Activated B cell treated with CpG ODN at 0.5 μM for 24 hours (primary cell): ENCODE data around the gene KRTAP10-12. TPM values are rescaled to one million over a fixed set of nuclear protein-coding genes. Genes with fewer than 3 reads are reported as not detected.

ENCODE experiments used
- ATAC-seq: fragments of 200-7000 bp; cut with Tn5 transposase; one replicate; pipeline ENCODE4 v1.10.0; 2021; ENCODE audit warnings: low read depth, mild to moderate bottlenecking, moderate library complexity
- CTCF ChIA-PET: fragments of 350-600 bp; sonication (Branson Sonifier 250); formaldehyde crosslinking; loops from one replicate; lab custom pipeline; 2021; ENCODE audit warnings: antibody characterized with exemption; lab: Charles Lee
- POLR2A ChIA-PET: fragments of 350-600 bp; sonication (Branson Sonifier 250); formaldehyde crosslinking; loops from one replicate; lab custom pipeline; 2021; ENCODE audit warnings: antibody characterized with exemption; lab: Charles Lee
- DNase-seq: peaks from one replicate; pipeline ENCODE4 v3.0.0; 2022
- H3K27ac Mint-ChIP-seq: one replicate; pipeline ENCODE4 v1.8.0; 2020; ENCODE audit warnings: mixed read lengths
- H3K27me3 Mint-ChIP-seq: one replicate; pipeline ENCODE4 v1.8.0; 2021; ENCODE audit warnings: mixed read lengths
- H3K36me3 Mint-ChIP-seq: one replicate; pipeline ENCODE4 v1.8.0; 2021; ENCODE audit warnings: low read depth, mixed read lengths
- H3K4me1 Mint-ChIP-seq: one replicate; pipeline ENCODE4 v1.8.0; 2021; ENCODE audit warnings: mixed read lengths
- H3K4me3 Mint-ChIP-seq: one replicate; pipeline ENCODE4 v1.8.0; 2020; ENCODE audit warnings: mild to moderate bottlenecking, mixed read lengths
- H3K9me3 Mint-ChIP-seq: one replicate; pipeline ENCODE4 v1.8.0; 2020; ENCODE audit warnings: mixed read lengths
- intact Hi-C: fragments of 100-400 bp; cut with micrococcal nuclease; formaldehyde crosslinking; loops from one replicate; pipeline ENCODE4 v1.15.1; 2024
- total RNA-seq: library from RNA; stranded (reverse); gene quantifications from 2 replicates; pipeline ENCODE4 v1.2.3, GENCODE V29; 2022
- TF ChIP-seq, protein P1 (sequence below): fragments of 200-600 bp; IDR thresholded peaks from one replicate; pipeline ENCODE4 v1.8.0; 2022; ENCODE audit warnings: antibody characterized with exemption, mild to moderate bottlenecking

KRTAP10-12 gene
- total RNA-seq, 1 donor from 2014 or later = not detected

DNA sequence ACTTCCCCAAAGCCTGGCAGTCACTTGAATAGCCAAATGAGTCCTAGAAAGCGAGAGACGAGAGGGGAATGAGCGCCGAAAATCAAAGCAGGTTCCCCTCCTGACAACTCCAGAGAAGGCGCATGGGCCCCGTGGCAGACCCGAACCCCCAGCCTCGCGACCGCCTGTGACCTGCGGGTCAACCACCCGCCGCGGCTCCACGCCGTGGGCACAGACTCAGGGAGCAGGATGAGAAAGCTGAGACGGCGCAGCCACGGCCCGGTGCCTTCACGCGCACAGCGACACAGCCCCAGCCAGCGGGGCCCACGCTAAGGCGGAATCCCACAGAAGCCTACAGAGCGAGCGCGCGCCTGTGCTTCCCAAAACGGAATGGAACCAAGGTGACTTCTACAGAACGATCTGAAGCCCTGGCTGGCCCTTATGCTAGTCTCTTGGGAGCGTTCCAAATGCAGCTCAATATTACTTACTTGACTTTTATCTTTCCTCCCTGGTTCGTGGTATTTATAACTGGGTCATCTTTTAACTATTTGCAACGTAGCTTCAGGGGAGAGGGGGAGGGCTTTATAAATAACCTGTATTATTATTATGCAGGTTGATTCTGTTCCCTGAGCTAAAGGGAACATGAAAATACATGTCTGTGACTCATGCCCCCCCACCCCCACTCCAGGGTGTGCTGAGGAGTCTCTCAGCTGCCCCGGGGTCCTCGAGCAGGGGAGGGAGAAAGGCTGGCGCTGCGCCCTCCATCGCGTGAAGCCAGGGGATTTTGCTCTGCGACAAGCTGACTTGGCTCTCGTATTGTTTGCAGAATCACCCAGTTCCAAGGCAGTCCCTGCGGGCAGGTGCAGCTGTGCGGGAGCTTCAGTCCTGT, 12.7 kb downstream of the KRTAP10-12 start:
- H3K27me3 Mint-ChIP-seq = peaks cover 66% of the 10 kb centered on the region
- TF ChIP-seq, protein P1, sequence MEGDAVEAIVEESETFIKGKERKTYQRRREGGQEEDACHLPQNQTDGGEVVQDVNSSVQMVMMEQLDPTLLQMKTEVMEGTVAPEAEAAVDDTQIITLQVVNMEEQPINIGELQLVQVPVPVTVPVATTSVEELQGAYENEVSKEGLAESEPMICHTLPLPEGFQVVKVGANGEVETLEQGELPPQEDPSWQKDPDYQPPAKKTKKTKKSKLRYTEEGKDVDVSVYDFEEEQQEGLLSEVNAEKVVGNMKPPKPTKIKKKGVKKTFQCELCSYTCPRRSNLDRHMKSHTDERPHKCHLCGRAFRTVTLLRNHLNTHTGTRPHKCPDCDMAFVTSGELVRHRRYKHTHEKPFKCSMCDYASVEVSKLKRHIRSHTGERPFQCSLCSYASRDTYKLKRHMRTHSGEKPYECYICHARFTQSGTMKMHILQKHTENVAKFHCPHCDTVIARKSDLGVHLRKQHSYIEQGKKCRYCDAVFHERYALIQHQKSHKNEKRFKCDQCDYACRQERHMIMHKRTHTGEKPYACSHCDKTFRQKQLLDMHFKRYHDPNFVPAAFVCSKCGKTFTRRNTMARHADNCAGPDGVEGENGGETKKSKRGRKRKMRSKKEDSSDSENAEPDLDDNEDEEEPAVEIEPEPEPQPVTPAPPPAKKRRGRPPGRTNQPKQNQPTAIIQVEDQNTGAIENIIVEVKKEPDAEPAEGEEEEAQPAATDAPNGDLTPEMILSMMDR = no peak
- peaks cover 2% of the 10 kb centered on the region for H3K4me1 Mint-ChIP-seq
- DNase-seq (no peak), ATAC-seq (no peak)
- intact Hi-C loops = no loop called here
- POLR2A ChIA-PET = no interaction called here
- H3K27ac Mint-ChIP-seq = no peak overlapping the region
- H3K9me3 Mint-ChIP-seq = peaks cover 10% of the 10 kb centered on the region
- no peaks in the 10 kb centered on the region for H3K36me3 Mint-ChIP-seq
- H3K4me3 Mint-ChIP-seq = no peak overlapping the region
- CTCF ChIA-PET = no interaction called here

DNA sequence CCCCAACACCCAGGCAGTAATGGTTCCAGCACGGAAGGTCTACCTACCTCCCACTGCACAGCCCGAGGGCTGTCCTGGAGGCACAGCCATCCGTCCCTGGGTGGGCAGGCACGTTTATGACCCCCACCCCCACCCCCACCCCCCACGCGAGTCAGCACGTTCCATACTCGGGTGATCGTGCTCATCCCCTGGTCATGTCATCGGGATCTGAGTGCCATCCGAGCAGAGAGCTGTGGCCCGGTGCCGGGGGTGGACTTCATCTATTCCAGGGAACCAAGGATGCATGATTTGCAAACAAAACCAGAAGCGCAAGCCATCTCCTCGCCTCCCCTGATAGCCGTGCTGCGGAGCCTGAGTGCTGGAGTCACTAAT, 13.3 kb downstream of the KRTAP10-12 start:
- ChIA-PET CTCF (no interaction called here), POLR2A (interaction anchor here (0.6 kb wide), 1 partner anchor 243 kb away, joined by 5 read pairs; no protein-coding TSS in a partner anchor)
- ATAC-seq (no peak), DNase-seq (no peak)
- Mint-ChIP-seq H3K36me3 (no peaks in the 10 kb centered on the region), H3K27me3 (peaks cover 65% of the 10 kb centered on the region), H3K4me1 (peaks cover 2% of the 10 kb centered on the region), H3K9me3 (peaks cover 7% of the 10 kb centered on the region), H3K4me3 (no peak overlapping the region), H3K27ac (no peak overlapping the region)
- TF ChIP-seq, protein P1 = no peak
- intact Hi-C loops = no loop called here

DNA sequence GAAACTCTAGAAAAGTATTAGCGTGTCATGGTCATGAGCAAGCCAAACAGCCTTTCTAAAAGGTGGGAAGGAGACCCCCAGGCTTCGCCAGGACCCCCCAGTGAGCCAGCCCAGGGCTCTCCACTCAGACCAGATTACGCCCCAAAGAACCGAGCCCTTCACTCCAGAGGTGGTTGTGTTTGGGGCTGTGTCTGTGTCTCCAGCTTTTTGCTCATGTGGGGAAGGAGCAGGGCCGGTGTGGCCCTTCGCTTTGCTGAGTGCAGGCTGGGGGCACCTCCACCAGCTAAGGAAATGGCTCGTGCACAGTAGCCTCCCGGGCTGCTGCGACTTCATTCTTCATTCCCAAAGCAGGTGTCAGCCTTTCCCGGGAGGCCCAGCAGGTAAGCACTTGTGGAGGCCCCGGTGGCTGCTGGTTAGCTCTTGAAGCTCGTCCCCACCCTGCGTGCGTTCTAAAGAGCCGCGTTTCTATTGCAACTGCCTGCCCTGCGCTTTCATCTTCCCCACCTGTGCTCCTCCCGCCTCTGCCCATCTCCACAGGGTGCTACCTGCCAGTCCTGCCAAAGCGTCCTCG, 13.9 kb downstream of the KRTAP10-12 start:
- ATAC-seq (no peak), DNase-seq (no peak)
- intact Hi-C loops = no loop called here
- peaks cover 6% of the 10 kb centered on the region for H3K9me3 Mint-ChIP-seq
- no peak overlapping the region for H3K27ac Mint-ChIP-seq
- no peak overlapping the region for H3K4me3 Mint-ChIP-seq
- ChIA-PET CTCF (no interaction called here), POLR2A (interaction anchor here (0.6 kb wide), 1 partner anchor 242 kb away, joined by 5 read pairs; no protein-coding TSS in a partner anchor)
- peaks cover 2% of the 10 kb centered on the region for H3K4me1 Mint-ChIP-seq
- no peaks in the 10 kb centered on the region for H3K36me3 Mint-ChIP-seq
- peaks cover 67% of the 10 kb centered on the region for H3K27me3 Mint-ChIP-seq
- TF ChIP-seq, protein P1 = no peak

DNA sequence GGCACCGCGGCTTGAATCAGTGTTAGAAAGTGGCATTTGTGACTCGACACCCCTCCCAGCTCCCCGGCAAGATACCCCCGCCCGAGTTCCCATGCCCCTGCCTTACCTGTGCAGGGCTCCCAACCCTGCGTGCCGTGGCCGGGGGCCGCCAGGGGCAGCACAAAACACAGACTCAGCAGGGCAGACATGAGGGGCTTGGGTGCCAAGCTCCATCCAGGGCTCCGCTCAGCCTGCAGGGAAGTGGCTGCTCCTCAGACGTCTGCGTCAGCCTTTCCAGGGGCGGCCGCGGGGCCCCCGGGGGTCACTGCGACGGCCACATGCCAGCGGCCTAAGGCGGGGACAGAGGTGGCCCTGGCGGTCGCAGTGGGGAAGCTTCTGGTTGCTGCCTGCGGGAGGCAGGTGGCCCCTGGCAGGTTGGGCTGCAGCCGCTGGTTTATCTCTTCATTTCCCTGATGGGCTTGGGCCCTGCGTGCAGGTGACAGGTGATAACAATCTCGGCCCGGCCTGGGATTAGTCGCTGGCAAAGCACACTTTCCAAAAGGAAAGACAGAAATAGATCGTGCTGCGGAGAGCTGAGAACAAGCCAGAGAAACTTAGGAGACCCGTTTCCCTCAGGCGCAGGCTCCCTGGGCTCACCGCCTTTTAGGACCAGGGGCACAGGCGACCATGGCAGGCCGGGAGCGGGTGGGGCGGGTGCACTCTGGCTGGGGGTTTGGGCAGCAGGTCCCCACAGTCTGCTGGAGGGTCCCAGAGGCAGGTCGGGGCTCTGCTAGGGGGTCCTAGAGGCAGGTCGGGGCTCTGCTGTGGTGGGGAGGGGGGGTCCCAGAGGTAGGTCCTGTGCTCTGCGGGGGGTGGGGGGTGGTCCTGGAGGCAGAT, 14.6 kb downstream of the KRTAP10-12 start, which contains the start of gene TSPEAR:
TSPEAR (minus strand) TSS at position 246 of the 876 bp plus-strand sequence; CDS start at position 188, 58 bp downstream.
- TF ChIP-seq, protein P1 = no peak

More for the DNA sequence above, 14.6 kb downstream of the KRTAP10-12 start, which contains the start of gene TSPEAR:
- POLR2A ChIA-PET = no interaction called here
- Mint-ChIP-seq H3K36me3 (no peaks in the 10 kb centered on the region), H3K4me1 (peaks cover 2% of the 10 kb centered on the region), H3K27me3 (peaks cover 66% of the 10 kb centered on the region), H3K27ac (no peak within 1 kb of the TSS), H3K9me3 (peaks cover 6% of the 10 kb centered on the region), H3K4me3 (no peak within 1 kb of the TSS)
- intact Hi-C loops = no loop called here
- CTCF ChIA-PET = no interaction called here
- ATAC-seq (no peak), DNase-seq (no peak)
